ENCODE results near the gene HMCES. TPM values are rescaled to one million over a fixed set of nuclear protein-coding genes. Genes with fewer than 3 reads are reported as not detected.

The HMCES gene
- total and polyA plus RNA-seq, 10 donors = 16.1 to 60.7 (median 30.4) TPM

- no peaks in the 10 kb centered on the region for H3K9me3 ChIP-seq
- DNase-seq = peak; percentile 34
- WGBS, 5 donors = 83 to 98% (median 95%) methylated on average over 2 to 3 of the region's 3 CpGs
- TF ChIP-seq CTCF (IDR thresholded peaks at IDR 0.05 in 8 of 11, conservative IDR thresholded peaks at IDR 0.05 in 3 of 11) = no peak
- no peak for TF ChIP-seq POLR2AphosphoS5 (IDR thresholded peaks at IDR 0.05)
- TF ChIP-seq POLR2A (IDR thresholded peaks at IDR 0.05) = no peak
- H3K4me3 ChIP-seq = no peak overlapping the region
- intact Hi-C loops (cut with DNase I; ENCODE audit: low total_unique reads) = no loop called here
- no peaks in the 10 kb centered on the region for H3K27me3 ChIP-seq (replicated peaks in 1 of 7)
- peaks cover 0 to 5% (median 0%) of the 10 kb centered on the region in 6 donors for H3K36me3 ChIP-seq
- H3K27ac ChIP-seq = no peak overlapping the region
- H3K4me1 ChIP-seq = peaks cover 0 to 4% (median 0%) of the 10 kb centered on the region in 6 donors
Measured at GRCh38 chr3:129325383-129325782, 46.7 kb downstream of the HMCES start.

- H3K4me1 ChIP-seq = peaks cover 0 to 4% (median 0%) of the 10 kb centered on the region in 6 donors
Measured at GRCh38 chr3:129326138-129326537, 47.5 kb downstream of the HMCES start.

GRCh38 chr3:129326595-129326994, 47.9 kb downstream of the HMCES start:
- Histone ChIP-seq H3K27ac (no peak overlapping the region), H3K9me3 (no peaks in the 10 kb centered on the region), H3K27me3 (replicated peaks in 1 of 7) (no peaks in the 10 kb centered on the region), H3K4me1 (peaks cover 0 to 4% (median 0%) of the 10 kb centered on the region in 6 donors), H3K4me3 (no peak overlapping the region), H3K36me3 (peaks cover 0 to 5% (median 0%) of the 10 kb centered on the region in 6 donors)
- TF ChIP-seq POLR2AphosphoS5 (IDR thresholded peaks at IDR 0.05) (no peak), CTCF (IDR thresholded peaks at IDR 0.05 in 8 of 11, conservative IDR thresholded peaks at IDR 0.05 in 3 of 11) (no peak), POLR2A (IDR thresholded peaks at IDR 0.05) (no peak)
- intact Hi-C loops (cut with DNase I; ENCODE audit: low total_unique reads) = no loop called here
- no peak for DNase-seq
- 93 to 96% (median 95%) methylated on average over 11 of the region's 11 CpGs for WGBS, 5 donors

More at GRCh38 chr3:129326138-129326537, 47.5 kb downstream of the HMCES start:
- Histone ChIP-seq H3K36me3 (peaks cover 0 to 5% (median 0%) of the 10 kb centered on the region in 6 donors), H3K9me3 (no peaks in the 10 kb centered on the region), H3K4me3 (no peak overlapping the region), H3K27ac (no peak overlapping the region), H3K27me3 (replicated peaks in 1 of 7) (no peaks in the 10 kb centered on the region)
- intact Hi-C loops (cut with DNase I; ENCODE audit: low total_unique reads) = no loop called here
- peak; percentile 41 for DNase-seq
- TF ChIP-seq POLR2A (IDR thresholded peaks at IDR 0.05) = no peak
- no peak for TF ChIP-seq CTCF (IDR thresholded peaks at IDR 0.05 in 8 of 11, conservative IDR thresholded peaks at IDR 0.05 in 3 of 11)
- 95 to 100% (median 95%) methylated on average over 2 to 12 of the region's 12 CpGs for WGBS, 5 donors

GRCh38 chr3:129327510-129327909, 48.8 kb downstream of the HMCES start:
- no peak for TF ChIP-seq POLR2A (IDR thresholded peaks at IDR 0.05)
- peaks cover 0 to 4% (median 0%) of the 10 kb centered on the region in 6 donors for H3K4me1 ChIP-seq
- peaks cover 0 to 5% (median 0%) of the 10 kb centered on the region in 6 donors for H3K36me3 ChIP-seq
- no peak overlapping the region for H3K4me3 ChIP-seq
- no peaks in the 10 kb centered on the region for H3K27me3 ChIP-seq (replicated peaks in 1 of 7)
- no peak for DNase-seq
- intact Hi-C loops (cut with DNase I; ENCODE audit: low total_unique reads) = no loop called here
- 90 to 98% (median 92%) methylated on average over 6 of the region's 6 CpGs for WGBS, 5 donors
- no peak overlapping the region for H3K27ac ChIP-seq
- H3K9me3 ChIP-seq = no peaks in the 10 kb centered on the region

- no peak overlapping the region for H3K27ac ChIP-seq
Measured at GRCh38 chr3:129329858-129330257, 51.2 kb downstream of the HMCES start.

More at GRCh38 chr3:129329858-129330257, 51.2 kb downstream of the HMCES start:
- DNase-seq = no peak
- Histone ChIP-seq H3K4me3 (no peak overlapping the region), H3K9me3 (no peaks in the 10 kb centered on the region), H3K27me3 (replicated peaks in 1 of 7) (no peaks in the 10 kb centered on the region), H3K4me1 (peaks cover 0 to 4% (median 0%) of the 10 kb centered on the region in 6 donors), H3K36me3 (peaks cover 0 to 1% (median 0%) of the 10 kb centered on the region in 6 donors)
- TF ChIP-seq CTCF (IDR thresholded peaks at IDR 0.05 in 8 of 11, conservative IDR thresholded peaks at IDR 0.05 in 3 of 11) (no peak), POLR2AphosphoS5 (IDR thresholded peaks at IDR 0.05) (no peak), POLR2A (IDR thresholded peaks at IDR 0.05) (no peak)
- intact Hi-C loops (cut with DNase I; ENCODE audit: low total_unique reads) = no loop called here
- 90 to 98% (median 95%) methylated on average over 6 of the region's 6 CpGs for WGBS, 5 donors

All from spleen (tissue), 11 donors.